Fibroblast of upper back skin (primary cell): ENCODE results near the gene MYLK.

Source experiments
- DNase-seq: peaks from one replicate; pipeline ENCODE4 v3.0.0-alpha.2; 2013

MYLK gene

DNA sequence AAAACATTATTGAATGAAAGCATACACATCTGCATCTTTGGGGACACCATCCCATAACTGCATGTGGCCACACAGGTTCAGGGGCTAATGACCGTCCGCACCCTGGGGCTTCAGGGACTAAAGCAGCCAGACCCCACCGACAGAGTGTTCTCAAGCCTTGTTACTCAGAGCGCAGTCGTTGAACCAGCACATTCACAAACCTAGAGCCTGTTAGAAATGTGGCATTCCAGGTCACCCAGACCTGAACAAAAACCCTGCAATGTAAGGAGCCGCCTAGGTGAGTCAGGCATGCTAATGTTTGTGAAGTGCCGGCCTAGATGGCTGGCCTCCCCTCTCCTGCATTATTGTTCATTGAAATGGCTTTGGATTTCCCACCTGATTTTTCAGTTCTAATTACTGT lies 247.0 kb downstream of the MYLK start:
- no peak for DNase-seq

DNA sequence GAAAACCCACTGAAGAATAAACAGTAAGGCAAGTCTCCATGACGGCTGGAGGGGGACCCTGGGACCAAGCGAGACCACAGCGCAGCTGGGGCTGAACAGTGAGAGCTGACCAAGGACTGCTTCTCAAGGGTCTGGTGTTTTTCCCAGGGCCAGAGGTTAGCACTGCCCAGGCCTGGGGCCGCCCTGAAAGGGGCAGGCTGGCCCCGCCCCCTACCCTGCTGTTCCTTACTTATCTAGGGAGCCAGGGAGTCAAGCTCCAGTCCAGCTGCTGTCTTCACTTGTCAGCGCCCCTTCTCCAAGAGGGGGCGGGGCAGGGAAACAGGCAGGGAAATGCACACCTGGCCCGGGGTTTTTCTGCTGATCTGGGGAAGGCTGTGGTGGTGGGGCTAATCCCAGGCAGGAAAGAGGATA lies 247.7 kb downstream of the MYLK start:
- DNase-seq = no peak

DNA sequence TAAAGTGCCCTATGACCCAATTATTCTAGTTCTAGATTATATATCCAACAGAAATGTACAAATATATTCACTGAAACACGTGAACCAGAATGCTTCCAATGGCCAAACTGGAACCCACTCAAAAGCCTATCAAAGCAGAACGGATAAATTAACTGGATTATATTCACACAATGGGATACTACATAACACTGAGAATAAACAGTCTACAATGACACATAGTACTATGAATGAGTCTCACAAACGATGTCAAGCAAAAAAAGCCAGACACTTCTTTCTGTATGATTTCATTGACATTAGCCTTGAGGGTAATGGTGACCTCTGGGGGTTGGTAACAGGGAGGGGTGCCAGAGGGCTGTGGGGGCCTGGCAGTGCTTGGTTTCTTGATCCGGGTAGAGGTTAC lies 248.4 kb downstream of the MYLK start:
- no peak for DNase-seq

DNA sequence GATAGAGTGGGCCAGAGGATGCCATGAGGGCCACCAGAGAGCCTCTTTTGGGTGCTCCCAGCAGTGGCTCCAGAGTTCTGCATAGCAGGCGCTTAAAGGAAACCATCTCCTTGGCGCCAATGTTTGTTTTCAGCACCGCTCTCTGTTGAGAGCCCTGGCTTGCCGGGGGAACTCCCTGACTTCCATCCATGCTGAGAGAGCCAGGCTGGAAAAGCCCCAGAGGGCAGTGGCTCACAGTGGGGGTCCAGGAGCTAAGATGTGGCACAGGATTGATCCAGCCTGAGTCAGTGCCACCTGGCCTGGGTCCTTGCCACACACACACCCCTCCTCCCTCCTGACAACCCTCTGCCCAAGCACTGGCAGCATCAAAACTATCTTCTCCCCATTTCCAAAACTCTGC lies 248.9 kb downstream of the MYLK start:
- no peak for DNase-seq

DNA sequence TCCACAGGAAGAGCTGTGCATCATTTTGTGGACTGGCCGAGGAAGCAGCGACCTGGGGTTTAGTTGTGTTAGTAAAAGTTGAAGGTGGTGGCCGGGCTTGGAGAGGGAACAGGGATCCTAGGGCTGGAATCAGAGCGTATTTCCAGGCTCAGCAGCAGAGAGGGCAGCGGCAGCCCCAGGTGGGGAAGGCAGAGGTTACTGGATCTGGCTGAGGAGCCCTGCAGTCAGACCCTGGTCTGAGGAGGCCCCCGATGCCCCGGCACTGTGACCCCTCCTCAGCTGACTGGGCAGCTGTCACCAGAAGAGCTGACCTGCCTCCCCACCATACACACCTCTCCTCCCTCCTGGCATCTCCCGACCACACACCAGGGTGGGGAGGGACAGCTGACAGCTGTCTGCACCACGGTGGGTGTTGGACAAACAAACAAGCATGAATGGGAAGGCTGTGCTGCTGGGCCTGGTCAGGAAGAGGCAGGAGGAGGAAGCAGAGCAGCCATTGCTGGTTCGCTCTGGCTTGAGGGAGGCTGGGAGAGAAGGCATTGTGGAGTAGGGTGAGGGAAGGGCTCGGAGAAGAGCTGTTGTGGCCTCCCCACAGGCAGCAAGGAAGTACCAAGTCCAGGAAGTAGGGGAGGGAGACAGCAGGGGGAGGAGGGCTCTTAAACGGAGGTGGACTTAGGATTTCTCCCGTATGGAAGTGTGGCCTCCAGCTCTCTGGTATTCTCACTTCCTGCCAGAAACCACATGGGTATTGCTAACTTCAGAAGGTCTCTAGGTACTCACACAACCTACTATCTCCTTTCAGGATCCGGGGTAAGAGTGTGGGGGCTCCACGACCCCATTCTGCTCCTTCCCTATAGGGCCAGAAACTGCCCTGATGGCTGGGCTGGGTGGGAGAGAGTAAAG lies 249.7 kb downstream of the MYLK start:
- DNase-seq = peak; percentile 61

DNA sequence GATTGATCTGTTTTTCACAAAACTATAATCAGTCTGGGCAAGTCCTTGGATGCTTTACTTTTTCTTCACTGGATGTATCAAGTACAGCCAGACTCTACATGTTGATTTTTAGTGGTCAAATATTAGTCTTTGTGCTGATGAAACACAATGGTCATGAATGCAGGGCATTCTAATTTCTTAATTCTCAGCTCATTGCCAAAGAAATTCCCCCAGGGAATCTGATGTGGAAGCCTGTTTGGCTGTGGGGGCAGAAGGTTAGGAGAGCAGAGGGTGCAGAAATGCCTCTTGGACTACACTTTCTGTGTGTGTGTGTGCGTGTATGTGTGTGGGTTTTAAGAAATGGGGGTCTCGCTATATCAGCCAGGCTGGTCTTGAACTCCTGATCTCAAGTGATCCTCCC lies 250.6 kb downstream of the MYLK start:
- peak; percentile 52 for DNase-seq

DNA sequence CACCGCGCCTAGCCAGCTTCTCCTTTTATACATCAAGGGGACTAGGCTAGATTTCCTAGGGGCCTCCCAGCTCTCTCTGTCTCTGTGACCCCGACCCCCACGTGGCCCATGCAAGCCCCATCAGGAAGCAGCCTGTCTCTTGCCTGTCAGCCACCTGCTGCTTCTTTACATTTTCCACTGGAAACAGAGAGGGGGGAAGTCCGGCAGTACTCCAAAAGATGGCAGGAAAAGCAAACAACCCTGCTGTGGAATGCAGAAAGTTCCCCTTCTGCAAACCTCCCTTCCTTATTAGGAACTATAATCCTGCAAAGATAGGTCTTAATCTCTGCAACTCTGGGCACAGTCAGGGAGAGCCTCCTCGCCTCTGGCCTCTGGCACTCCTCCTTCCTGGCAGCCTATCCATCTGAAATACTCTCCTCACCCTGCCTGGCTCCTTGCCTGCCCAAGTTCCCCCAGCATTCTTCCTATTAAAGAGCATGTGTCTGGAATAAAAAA lies 251.9 kb downstream of the MYLK start:
- peak; percentile 79 for DNase-seq

DNA sequence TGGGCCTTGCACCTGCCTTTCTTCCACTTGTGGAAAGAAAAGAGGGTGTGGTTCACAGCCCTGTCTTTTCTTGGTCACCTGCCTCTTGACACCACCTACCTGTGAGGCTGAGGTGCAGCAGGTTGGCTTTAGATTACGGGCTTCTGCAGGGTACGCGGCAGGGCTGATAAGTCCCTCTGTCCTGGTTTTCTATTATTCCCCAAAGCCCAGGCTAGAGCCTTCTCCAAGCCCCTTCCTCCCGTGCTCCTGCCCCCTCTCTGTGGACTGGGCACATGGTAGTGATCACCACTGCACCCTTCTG lies 254.4 kb downstream of the MYLK start:
- DNase-seq = no peak

DNA sequence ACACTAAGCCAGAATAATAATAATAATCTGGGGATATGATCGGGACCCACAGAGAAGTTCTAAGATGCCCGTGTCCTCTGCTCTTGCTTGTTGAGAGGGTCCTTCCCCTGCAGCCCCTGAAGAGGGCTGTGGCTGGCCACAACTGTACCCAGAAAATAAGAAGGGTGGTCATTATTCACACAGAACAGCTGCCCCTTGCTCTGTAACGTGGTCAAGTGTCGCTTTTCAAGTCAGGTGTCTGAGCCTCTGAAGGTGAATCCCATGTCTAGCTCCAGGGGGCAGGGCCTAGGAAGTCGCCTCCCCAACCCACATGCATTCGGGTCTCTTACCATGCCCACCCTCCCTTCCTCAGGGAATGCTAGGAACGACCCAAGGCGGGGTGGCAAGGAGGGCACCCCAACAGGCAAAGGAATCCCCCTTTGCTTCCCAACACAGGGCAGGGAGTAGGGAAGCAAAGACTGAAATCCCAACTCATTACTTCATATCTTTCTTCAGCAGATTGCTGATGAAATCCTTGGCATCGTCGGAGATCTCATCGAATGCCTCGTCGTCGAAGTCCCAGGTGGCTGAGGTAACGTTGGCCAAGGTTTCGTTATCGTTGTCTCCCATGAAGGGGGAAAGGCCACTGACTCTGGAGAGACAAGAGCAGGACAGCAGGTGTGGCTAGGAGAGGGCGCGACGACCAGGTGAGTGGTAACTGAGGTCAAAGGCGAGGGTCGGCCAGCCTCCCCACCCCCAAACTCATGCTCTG lies 255.0 kb downstream of the MYLK start:
- no peak for DNase-seq

DNA sequence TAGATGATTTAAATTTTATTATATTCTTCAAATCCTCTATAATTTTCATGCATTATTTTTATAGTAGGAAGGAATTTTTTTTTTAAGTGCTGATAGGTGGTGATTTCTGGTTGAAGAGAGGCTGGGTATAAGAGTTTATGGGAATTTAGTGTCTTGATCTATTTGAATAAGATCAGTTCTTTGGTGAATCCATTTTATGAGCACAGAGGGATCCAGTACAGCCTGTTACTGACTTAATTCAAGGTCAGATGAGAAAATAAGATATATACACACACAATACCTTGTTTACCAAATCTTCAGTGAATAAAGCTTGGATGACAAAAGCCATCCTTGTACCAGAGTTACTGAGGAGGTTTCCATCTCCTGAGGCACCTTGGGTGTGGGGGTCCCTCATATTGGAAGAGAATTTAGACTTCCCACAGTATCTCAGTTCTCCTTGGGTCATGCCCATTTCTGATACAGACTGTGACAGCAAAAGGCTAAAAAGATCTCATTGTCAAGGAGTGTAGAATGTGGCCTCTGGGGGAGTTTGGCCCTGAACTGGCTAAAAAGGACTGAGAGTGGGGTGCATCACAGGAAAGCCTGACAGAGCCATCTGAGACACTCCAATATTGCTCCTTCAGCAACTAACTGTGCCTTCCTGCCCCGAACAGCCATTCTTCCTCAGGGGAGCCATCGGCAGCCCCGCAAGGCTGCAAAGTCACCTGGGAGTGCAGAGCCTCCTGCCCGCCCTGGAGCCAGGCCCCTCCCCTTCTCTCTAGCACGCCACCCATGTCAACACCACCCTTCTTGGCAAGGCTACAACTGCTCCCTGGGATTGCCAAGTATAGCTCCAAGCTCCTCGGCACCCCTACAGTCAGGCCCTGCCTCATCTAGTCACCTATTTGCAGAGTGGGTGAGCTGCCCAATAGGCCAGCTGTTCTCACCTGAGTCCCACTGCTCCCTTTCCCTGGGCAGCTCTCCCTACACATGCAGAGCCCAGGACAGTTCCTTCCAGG lies 256.2 kb downstream of the MYLK start:
- DNase-seq = no peak

DNA sequence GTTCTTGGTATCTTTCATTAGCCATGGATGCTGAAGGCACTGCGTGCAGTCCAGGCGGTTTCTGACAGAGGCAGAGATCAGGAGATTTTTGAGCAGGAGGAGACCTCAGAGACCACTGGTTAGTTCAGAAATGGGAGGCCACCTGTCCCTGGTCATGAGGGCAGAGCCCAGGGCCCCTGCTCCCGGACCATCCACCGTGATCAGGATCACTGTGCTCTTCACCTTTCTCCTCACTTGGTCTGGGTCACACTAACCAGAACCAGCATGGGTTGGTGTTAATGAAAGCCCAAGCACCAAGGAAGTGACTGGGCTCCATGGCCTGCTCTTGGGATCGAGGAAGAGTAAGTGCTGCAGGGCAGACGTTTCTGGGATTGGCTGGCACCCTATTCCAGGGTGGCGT lies 257.3 kb downstream of the MYLK start:
- DNase-seq = no peak

DNA sequence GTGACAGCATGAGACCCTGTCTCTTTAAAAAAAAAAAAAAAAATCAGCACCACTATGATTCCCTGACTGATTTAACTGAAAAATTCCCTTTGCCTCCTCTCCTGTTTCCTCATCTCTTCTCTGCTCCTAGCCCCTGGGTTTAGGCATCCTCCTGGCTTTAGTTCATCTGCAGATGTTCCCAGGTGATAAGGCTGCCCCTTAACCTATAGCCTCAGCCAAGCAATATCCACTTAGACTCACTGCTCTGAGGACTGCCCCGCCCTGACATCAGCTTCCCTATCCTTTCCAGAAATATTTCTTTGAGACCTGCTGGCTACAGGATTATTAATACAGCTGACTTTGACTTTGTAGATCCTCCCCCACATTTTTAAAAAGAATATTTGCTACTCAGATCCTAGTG lies 259.8 kb downstream of the MYLK start:
- DNase-seq = no peak

DNA sequence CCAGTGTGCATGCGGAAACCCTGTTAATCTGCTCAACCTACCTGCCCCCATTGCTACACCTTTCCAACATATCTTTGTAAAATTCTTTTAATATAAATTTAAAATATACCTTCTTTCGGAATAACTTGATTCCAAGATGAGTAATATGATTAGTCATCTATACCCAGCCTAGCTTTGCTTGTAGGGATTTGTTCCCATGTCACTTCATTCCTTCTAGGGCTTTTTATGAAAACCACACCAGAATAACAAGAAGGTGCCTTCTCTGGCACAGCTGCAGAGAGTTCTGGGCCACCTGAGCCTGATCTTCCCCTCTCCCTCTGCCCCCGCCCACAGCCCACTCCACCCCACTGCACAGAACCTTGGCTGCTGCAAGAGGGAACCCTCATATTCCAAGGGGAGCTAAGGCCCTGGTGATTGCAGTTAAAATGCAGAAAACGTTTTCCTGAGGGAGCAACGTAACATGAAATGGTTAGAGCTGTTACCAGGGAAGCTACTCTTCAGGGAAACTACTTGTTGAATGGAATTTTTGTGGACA lies 260.7 kb downstream of the MYLK start:
- DNase-seq = no peak

DNA sequence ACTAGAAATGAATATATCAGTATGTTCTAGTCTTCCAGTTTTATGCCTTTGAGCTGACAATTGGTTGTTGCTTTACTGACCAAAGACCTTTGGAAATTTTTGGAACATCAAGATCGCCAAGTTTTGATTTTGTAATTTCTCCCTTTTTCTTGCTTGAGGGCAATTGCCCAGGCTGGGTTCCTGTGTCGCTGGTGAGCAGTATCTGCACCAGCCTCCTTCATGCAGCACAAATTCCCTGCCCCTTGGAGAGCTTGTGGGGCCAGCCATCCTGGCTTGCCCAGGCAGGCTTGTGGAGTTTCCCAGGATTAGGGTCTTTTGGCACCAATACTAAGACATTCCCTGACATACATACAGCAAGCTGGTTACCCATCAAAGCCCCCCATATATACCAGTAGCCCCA lies 261.4 kb downstream of the MYLK start:
- no peak for DNase-seq

DNA sequence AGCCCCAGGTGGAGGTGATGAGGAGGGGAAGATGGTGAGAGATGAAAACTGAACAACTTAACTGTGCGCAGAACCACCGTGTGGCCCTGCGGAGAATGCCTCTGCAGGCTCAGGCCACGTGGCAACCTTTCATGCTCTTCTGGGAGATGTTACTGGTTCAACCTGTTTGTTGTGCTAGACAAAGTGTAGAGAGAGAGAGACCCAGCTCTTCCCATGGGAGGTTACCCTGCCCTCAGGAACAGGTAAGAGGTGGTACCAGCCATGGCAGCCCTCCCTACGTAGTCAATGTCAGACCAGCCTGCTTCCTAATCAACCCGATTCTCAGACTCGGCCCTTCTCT lies 262.3 kb downstream of the MYLK start:
- no peak for DNase-seq

DNA sequence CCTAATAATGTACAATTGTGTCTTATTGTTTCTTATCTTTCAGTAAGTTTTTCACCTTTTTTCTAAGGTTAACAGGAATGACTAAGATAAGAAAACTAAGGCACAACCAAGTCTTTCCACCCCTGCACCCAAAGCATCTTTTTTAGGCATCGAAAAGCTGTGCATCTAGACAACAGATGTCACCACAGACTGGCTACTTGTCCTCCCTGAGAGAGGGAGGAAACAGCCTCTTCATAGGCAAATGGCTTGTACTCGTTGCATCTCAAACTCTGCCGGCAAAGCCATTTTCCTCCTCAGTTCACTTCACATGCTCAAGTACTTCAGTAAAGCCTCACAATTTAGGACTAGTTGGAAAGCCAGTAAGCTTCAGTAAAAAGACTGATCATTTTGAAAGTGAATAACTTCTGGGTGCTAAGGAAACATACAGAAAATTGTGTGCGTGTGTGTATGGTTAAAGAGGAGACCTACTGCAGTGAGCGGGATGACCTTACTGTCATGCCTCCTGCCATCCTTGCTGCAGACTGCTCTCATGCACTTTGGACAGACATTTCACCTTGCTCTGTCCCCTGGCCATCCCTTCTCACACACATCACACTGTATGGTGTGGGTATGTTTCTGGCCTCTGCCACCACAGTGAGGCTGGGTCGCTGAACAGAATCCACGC lies 262.8 kb downstream of the MYLK start:
- DNase-seq = no peak

DNA sequence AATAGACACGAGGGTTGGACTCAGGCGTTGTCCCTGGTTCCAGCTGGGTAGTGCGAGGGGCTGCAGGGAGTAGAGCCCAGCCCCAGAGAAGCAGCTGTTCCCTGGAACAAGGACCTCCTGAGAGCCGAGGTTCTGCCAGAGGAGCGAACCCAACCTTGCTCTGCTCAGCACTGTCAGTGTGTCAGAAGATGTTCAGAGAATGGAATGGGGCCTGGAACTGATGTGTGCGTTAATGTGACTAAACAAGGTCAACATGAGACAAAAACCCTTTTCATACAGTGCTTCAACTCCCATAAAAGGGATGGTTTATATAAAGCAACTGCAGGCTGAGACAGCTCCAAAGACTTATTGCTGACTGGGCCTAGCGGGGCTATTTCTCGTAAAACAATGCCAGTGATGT lies 263.8 kb downstream of the MYLK start:
- peak; percentile 43 for DNase-seq

DNA sequence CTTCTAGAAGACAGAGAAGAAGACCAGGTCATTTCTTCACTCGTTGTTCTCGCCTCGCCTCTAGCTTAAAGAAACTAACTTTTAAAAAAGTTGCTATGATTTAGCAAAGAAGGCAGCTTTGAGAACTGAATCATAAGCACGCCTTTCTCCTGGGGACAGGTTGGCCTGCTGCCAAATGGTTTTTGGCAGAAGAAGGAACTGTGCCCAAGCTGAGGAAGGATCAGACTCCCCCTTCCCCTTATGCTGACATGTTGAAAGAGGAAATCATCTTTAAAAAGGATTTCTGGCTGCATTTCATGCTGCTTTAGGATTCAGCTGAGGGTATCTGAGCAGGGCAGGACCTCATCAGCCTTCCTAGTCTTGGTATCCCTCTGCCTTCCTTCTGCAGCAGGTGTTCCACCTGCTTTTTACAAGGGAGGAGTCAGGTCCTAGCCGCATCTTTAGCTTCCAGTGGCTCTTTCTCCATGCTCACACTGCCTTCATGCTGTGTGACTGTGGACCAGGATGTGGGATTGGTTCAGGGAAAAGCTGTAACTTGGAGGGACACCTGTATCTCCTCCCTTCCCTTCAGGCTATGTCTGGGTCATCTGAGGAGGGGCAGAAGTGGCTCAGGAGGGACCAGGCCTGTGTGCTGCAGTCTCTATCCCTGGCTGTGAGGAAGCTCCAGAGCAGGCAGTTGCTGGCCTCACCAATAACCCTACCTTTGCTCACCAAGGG lies 265.2 kb downstream of the MYLK start:
- peak; percentile 87 for DNase-seq

DNA sequence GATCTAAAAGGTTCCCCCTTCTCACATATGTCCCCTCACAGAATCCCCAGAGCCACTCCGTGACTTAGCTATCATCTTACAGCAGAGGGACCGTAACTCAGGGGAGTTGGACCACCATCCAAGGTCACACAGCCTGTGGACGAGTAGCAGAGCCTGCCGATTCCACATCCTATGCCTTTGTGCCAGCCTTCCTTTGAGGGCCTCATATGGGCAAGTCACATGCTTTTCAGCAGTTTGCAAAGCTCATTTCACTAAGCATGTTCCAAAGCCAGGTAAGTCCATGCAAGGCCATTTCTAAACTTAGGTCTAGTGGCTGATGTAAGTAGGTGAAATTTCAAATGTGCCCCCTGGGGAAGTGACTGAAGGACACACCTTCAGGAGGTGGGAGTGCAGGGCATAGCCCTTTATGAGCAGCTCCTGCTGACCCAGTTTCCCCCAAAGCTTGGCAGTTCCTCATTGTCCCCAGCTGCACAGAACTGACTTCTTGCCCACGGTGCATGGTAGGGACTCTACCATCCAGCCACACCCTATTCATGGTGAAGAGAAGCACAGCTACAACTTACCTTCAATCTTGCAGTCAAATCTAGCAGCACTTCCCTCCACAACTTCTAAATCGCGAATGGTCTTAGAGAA lies 265.9 kb downstream of the MYLK start:
- DNase-seq = peak; percentile 22

DNA sequence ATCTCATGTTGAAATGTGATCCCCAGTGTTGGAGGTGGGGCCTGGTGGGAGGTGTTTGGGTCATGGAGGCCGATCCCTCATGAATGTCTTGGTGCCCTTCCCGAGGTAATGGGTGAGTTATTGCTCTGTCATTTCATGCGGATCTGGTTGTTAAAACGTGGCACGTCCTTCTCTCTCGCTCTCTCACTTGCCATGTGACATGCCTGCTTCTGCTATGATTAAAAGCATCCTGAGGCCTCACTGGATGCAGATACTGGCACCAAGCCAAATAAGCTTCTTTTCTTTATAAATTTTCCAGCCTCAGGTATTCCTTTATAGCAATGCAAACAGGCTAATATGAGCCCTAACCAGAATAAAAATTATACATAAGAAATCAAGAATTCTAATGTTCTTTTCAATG lies 267.5 kb downstream of the MYLK start:
- DNase-seq = no peak

DNA sequence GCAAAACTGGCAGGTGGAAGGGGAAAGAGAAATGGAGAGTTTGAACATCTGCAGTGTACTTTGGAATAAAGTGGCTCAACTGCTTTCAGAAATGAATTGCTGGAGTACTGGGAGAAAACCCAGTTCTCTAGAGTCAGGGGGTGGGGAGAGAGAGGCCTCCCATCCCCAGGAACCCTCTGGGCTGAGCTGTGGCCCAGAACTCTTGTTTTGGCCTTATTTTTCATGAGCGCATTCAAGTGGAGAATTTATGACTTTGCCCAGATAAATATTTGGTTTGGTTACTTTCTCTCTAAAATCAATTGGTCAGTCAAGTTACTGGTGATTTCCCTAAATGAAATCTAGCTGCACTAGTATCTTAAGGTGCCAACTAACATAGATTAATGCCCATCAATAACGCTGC lies 270.6 kb downstream of the MYLK start:
- no peak for DNase-seq
